Stimulated activated CD8-positive, alpha-beta memory T cell treated with anti-CD3 and anti-CD28 coated beads, Interleukin-4, amount 100 ng/mL, for 1 hour (primary cell): Measurements from ENCODE around the gene KRT86.
"Not testable (repeated sequence)": the region's sequence is repeated elsewhere in the genome, so short reads cannot be mapped to it uniquely, and the experiment has no call there.

Experiments
- DNase-seq, 2 donors: peaks; one replicate each; pipeline ENCODE4 v3.0.0-alpha.2; 2020; ENCODE audit warnings: low read depth in 2 of 2, low spot score in 1 of 2

Gene KRT86

DNA sequence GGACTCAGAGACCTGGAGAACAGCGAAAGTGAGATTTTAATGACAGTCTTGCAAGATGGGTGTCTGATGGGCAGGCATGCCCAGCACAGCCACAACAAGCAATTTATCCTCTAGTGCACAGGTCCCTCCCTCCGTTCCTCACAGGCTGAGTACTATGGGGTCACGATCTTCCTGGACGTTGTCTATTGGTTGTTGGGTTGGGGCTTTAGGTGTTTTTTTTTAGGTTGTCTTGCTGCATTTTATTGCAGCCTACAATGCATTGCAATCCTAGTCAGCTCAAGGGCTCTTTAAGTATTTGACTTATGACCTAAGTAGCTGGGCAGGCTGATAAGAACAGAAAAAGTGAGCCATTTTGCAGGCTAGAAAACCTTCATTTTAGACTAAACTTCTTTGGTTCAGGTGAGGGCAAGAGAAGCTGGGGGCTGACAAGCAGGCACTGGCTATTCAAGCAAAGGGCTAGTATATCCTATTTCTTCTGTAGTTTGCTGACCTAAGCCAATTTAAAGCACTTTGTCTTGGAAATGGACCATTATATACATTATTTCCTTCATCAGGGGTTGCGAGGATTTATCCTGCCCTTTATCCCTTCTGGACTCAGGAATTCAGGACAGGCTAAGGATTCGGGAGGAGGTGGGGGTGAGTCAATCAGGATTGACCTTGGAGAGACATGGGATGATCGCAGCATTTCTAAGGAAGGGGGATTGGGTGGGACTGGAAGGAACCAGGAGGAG, 35.4 kb upstream of the KRT86 start:
- no peak for DNase-seq

GRCh38 chr12:52239767-52240166, 34.7 kb upstream of the KRT86 start:
- no peak for DNase-seq

- DNase-seq = not testable (repeated sequence)
Measured at GRCh38 chr12:52240247-52240646, 34.2 kb upstream of the KRT86 start.

DNA sequence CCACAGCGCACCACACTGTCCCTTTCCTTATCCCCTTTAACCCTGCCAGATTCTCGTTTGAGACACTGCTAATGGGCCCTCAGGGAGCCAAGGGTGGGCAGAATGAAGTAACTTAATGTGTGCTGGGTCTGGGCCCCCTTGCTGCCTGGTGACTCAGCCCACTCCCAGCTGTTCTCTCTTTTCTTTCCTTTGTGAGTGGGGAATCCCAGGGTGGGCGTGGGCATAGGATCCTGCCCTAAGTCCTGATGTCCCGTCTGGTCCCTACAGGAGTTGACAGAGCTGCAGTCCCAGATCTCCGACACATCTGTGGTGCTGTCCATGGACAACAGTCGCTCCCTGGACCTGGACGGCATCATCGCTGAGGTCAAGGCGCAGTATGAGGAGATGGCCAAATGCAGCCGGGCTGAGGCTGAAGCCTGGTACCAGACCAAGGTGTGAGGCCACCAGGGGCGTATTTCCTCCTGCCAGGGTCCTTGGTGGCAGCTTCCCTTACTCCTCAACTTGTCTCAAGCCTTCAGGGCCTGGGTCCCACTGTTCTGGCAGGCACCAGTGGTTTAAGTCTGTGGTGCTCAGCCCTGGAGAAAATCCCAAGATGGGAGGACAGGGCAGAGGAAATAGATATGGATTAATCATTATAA, 33.1 kb upstream of the KRT86 start:
- DNase-seq = no peak

- no peak for DNase-seq
Measured at GRCh38 chr12:52242442-52243258, 31.8 kb upstream of the KRT86 start.

DNA sequence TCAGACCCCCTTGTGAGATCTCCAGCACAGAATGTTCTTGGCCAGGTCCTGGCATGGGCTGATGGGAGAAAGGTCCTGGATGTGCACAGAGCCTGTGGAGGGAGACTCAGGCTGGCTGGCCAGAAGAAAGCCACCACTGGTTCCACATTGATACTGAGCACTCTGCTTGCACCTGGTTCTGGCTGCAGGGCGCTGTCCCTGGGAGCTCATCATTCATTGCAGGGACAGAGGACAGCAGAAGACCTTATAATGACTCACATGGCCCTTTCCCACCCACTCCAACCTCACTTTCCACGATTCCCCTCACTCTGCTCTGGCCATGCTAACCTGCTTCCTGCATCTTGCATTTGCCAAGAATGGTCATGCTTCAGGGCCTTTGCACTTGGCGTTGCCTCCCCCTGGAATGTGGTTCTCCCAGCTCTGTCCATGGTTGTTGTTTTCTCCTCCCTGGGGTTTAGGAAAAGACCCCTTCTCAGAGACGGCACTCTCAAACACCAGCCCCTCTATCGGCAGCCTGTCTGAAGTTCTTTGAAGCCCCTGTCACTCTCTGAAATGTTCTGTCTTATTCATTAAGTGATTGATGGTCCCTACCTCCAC, 31.1 kb upstream of the KRT86 start:
- no peak for DNase-seq

DNA sequence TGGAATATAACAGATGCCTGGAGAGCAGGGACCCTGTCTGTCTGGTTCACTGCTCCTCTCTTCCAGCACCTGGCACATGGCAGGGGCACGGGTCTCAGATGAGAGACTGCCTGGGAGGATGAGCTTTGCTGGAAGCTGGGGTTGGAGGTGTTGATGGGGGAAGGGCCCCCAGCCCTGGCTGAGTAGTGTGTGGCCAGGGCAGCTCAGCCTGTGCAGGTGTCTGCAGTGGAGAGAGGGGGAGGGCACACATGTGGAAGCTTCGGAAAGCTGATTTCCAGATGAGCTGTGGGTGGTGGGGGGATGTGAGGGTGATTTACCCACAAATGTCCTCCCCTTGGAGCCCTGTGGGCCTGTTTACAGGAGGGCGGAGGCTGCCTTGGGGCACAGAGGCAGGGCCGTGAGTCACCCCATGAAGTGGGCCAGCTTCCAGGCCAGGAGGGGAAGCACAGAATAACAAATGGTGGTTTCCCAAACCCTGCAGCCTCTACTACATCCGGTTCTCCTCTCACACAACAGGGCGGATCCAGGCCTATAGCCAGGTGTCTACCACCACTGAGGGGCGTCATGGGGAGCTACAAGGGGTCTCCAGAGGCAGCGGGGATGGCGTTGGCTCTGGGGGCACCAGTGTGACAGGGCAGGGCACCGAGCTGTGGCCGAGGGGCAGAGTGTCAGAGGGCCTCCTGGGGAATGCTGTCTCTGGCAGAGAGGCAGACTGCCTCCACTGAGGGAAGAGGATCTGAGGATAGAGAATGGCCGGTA, 30.4 kb upstream of the KRT86 start:
- peak in 1 of 2 donors; percentile 42 for DNase-seq

DNA sequence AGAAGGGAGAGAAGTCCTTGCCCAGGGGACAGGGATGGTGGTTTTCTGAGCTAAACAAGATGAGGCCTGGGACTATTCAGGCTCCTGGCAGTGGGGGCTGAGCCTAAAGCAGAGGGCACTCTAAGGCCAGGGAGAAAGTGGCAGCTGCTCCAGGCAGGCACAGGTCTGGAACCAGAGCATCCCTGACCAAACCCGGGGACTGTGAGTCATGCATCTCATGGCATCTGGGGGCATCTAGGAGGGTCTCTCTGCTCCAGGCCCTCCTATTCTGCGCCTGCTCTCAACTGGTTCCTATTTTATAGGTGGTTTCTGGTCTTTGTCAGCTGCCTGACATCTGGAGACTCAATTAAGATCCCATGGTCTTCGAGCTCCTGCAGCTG, 29.8 kb upstream of the KRT86 start:
- no peak for DNase-seq

- no peak for DNase-seq
Measured at GRCh38 chr12:52245259-52245961, 29.0 kb upstream of the KRT86 start.

- DNase-seq = no peak
Measured at GRCh38 chr12:52245962-52246569, 28.4 kb upstream of the KRT86 start.

- no peak for DNase-seq
Measured at GRCh38 chr12:52246720-52247621, 27.5 kb upstream of the KRT86 start.

- no peak for DNase-seq
Measured at GRCh38 chr12:52247622-52248540, 26.6 kb upstream of the KRT86 start.

- no peak for DNase-seq
Measured at GRCh38 chr12:52248541-52249461, 25.6 kb upstream of the KRT86 start.

- DNase-seq = no peak
Measured at GRCh38 chr12:52249511-52250047, 24.9 kb upstream of the KRT86 start.

DNA sequence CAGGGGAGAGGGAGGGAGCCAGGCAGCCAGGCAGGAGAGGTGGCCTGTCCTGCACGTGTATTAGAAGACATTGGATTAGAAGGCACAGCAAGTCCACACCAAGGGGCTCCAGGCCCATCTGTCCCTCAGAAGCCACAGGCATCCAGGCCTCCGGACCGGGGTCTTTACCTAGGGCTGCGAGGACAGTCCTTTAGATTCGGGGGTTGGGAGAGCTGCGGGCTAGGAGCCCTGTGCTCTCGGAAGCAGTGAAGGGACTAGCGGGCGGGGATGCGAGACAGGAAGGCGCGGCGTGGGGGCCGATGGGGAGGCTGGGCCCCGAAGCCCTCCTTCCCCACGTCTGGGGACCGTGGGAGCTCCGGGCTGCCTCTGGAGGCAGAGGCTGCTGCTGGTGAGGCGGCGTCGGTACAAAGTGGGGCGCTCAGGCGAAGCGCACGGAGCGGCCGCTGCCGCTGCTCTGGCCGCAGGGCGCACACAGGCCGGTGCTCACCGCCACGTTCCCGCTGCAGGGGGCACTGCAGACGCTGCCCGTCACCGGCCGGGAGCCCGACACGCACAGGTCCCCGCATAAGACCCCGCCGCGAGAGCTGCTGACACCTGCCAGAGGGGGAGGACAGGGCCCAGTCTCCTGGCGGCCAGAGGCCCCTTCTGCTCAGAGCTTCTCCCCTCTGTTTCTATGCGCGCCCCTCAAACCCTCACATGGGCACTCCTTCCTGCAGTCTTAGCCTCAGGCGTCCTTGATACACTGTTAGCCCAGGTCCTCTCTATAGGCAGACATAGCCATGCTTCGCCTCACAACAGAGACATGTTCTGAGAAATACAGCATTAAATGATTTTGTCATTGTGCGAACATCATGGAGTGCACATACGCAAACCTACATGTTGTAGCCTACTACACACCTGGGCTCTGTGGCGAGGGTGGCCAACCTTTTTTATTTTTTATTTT, 24.1 kb upstream of the KRT86 start:
- DNase-seq = no peak
